Loucy (cell line): ENCODE results near the gene RNLS.

Experiments
- H2AFZ ChIP-seq: fragments of 200-600 bp; sonication (generic); 2 replicates; pipeline ENCODE4 v1.6.0; 2016; ENCODE audit warnings: antibody characterized with exemption, mild to moderate bottlenecking, low read length, moderate library complexity
- H3F3A ChIP-seq: fragments of 200-600 bp; 2 replicates; pipeline ENCODE4 v1.6.0; 2016; ENCODE audit warnings: antibody characterized with exemption, low read depth, mild to moderate bottlenecking
- H3K27me3 ChIP-seq: fragments of 200-600 bp; sonication (generic); 2 replicates; pipeline ENCODE4 v1.6.1; 2014; ENCODE audit warnings: low read length, mild to moderate bottlenecking; ENCODE audit not compliant: insufficient read depth, poor library complexity, severe bottlenecking
- H3K36me3 ChIP-seq: fragments of 200-600 bp; sonication (generic); 2 replicates; pipeline ENCODE4 v1.6.1; 2016; ENCODE audit warnings: low read length; ENCODE audit not compliant: insufficient read depth
- H3K4me1 ChIP-seq: fragments of 200-600 bp; sonication (generic); 2 replicates; pipeline ENCODE4 v1.5.1; 2014; ENCODE audit warnings: low read length, mild to moderate bottlenecking; ENCODE audit not compliant: insufficient read depth, poor library complexity, severe bottlenecking
- H3K4me2 ChIP-seq: fragments of 200-600 bp; sonication (generic); 2 replicates; pipeline ENCODE4 v1.6.0; 2014; ENCODE audit warnings: antibody characterized with exemption, low read length, low read depth, mild to moderate bottlenecking; ENCODE audit not compliant: poor library complexity, severe bottlenecking
- H3K4me3 ChIP-seq: fragments of 200-600 bp; sonication (generic); 2 replicates; pipeline ENCODE4 v1.5.1; 2014; ENCODE audit warnings: low read length, mild to moderate bottlenecking, mixed read lengths; ENCODE audit not compliant: poor library complexity, severe bottlenecking
- H3K79me2 ChIP-seq: fragments of 200-600 bp; sonication (generic); 2 replicates; pipeline ENCODE4 v1.6.1; 2014; ENCODE audit warnings: low read length; ENCODE audit not compliant: insufficient read depth
- H3K9ac ChIP-seq: fragments of 200-600 bp; sonication (generic); 2 replicates; pipeline ENCODE4 v1.6.0; 2014; ENCODE audit warnings: mild to moderate bottlenecking, low read depth, low read length, moderate library complexity; ENCODE audit not compliant: poor library complexity, severe bottlenecking
- H3K9me2 ChIP-seq: fragments of 200-600 bp; sonication (generic); replicated peaks from 2 replicates; pipeline ENCODE4 v1.6.1; 2016; ENCODE audit warnings: low read depth, low read length, mixed read lengths
- H3K9me3 ChIP-seq: fragments of 200-600 bp; sonication (generic); 2 replicates; pipeline ENCODE4 v1.6.1; 2014; ENCODE audit warnings: mild to moderate bottlenecking, antibody characterized with exemption, low read length, low read depth; ENCODE audit not compliant: insufficient read depth
- H4K20me1 ChIP-seq: fragments of 200-600 bp; sonication (generic); 2 replicates; pipeline ENCODE4 v1.6.0; 2014; ENCODE audit warnings: antibody characterized with exemption, low read length, mild to moderate bottlenecking; ENCODE audit not compliant: insufficient read depth, poor library complexity, severe bottlenecking
- CTCF ChIP-seq: fragments of 200-600 bp; sonication (generic); conservative IDR thresholded peaks from 2 replicates; pipeline ENCODE4 v1.5.1; 2014; ENCODE audit warnings: mild to moderate bottlenecking, antibody characterized with exemption, low read length
- EZH2phosphoT487 ChIP-seq: fragments of 200-600 bp; IDR thresholded peaks from 2 replicates; pipeline ENCODE4 v1.6.1; 2018; ENCODE audit warnings: antibody characterized with exemption, mild to moderate bottlenecking, moderate library complexity, borderline replicate concordance

Gene RNLS

GRCh38 chr10:88505680-88506215 lies 77.4 kb downstream of the RNLS start:
- Histone ChIP-seq H3F3A (no peaks in the 10 kb centered on the region), H3K36me3 (no peaks in the 10 kb centered on the region), H3K4me2 (no peak overlapping the region), H3K9me2 (no peaks in the 10 kb centered on the region), H3K9me3 (no peaks in the 10 kb centered on the region), H3K9ac (no peak overlapping the region), H3K27me3 (no peaks in the 10 kb centered on the region), H2AFZ (0 out of 2 replicates have a peak overlapping the region, but pooled peaks have one; percentile 37), H3K4me3 (no peak overlapping the region), H3K4me1 (no peaks in the 10 kb centered on the region), H3K79me2 (no peaks in the 10 kb centered on the region), H4K20me1 (no peaks in the 10 kb centered on the region)
- TF ChIP-seq CTCF (no peak), EZH2phosphoT487 (no peak)

GRCh38 chr10:88505265-88505664 lies 77.9 kb downstream of the RNLS start:
- TF ChIP-seq EZH2phosphoT487 = no peak
- no peak for TF ChIP-seq CTCF
- H3K4me2 ChIP-seq = no peak overlapping the region
- no peaks in the 10 kb centered on the region for H3K4me1 ChIP-seq
- H3K9me2 ChIP-seq = no peaks in the 10 kb centered on the region
- no peak overlapping the region for H2AFZ ChIP-seq
- H3K27me3 ChIP-seq = no peaks in the 10 kb centered on the region
- no peaks in the 10 kb centered on the region for H3F3A ChIP-seq
- no peaks in the 10 kb centered on the region for H3K36me3 ChIP-seq
- H4K20me1 ChIP-seq = no peaks in the 10 kb centered on the region
- H3K4me3 ChIP-seq = no peak overlapping the region
- H3K9me3 ChIP-seq = no peaks in the 10 kb centered on the region
- no peaks in the 10 kb centered on the region for H3K79me2 ChIP-seq
- H3K9ac ChIP-seq = no peak overlapping the region

- Histone ChIP-seq H4K20me1 (no peaks in the 10 kb centered on the region), H3K79me2 (no peaks in the 10 kb centered on the region), H3K4me1 (no peaks in the 10 kb centered on the region), H3K4me2 (no peak overlapping the region), H3F3A (no peaks in the 10 kb centered on the region), H3K9me3 (no peaks in the 10 kb centered on the region), H3K9me2 (no peaks in the 10 kb centered on the region), H3K27me3 (no peaks in the 10 kb centered on the region), H3K9ac (no peak overlapping the region), H3K4me3 (no peak overlapping the region), H2AFZ (no peak overlapping the region), H3K36me3 (no peaks in the 10 kb centered on the region)
- TF ChIP-seq EZH2phosphoT487 (no peak), CTCF (no peak)
These were observed 82.5 kb downstream of the RNLS start for GRCh38 chr10:88500656-88501055.
